HepG2 (cell line): ENCODE measurements around the gene ATRIP. TPM values are rescaled to one million over a fixed set of nuclear protein-coding genes. Genes with fewer than 3 reads are reported as not detected.

ENCODE experiments used
- BCL6 ChIP-seq: IDR thresholded peaks from 2 replicates; pipeline ENCODE4 v1.6.1; 2016; ENCODE audit warnings: missing genetic modification reagents, missing compliant biosample characterization
- HOXA5 ChIP-seq: sonication (generic); formaldehyde crosslinking; IDR thresholded peaks from 2 replicates; pipeline ENCODE4 v1.4.0; 2020; ENCODE audit warnings: missing genetic modification reagents
- JUNB ChIP-seq: sonication (generic); formaldehyde crosslinking; IDR thresholded peaks from 2 replicates; pipeline ENCODE4 v1.8.0; 2022; ENCODE audit warnings: missing genetic modification reagents, mild to moderate bottlenecking, borderline replicate concordance
- NKX3-1 ChIP-seq: sonication (generic); formaldehyde crosslinking; IDR thresholded peaks from 2 replicates; pipeline ENCODE4 v1.5.0; 2020; ENCODE audit warnings: missing genetic modification reagents
- RAD51 ChIP-seq: fragments of 450-650 bp; IDR thresholded peaks from 2 replicates; pipeline ENCODE4 v1.6.1; 2016; ENCODE audit warnings: borderline replicate concordance
- SMYD3 ChIP-seq: sonication (generic); formaldehyde crosslinking; IDR thresholded peaks from 2 replicates; pipeline ENCODE4 v1.8.1; 2023; ENCODE audit warnings: mild to moderate bottlenecking, missing genetic modification reagents
- ZBTB3 ChIP-seq: sonication (generic); formaldehyde crosslinking; IDR thresholded peaks from 2 replicates; pipeline ENCODE4 v1.4.0; 2020; ENCODE audit warnings: low read depth, mild to moderate bottlenecking, moderate library complexity, missing genetic modification reagents, borderline replicate concordance
- ZBTB33 ChIP-seq: sonication (generic); formaldehyde crosslinking; IDR thresholded peaks from 2 replicates; pipeline ENCODE4 v1.4.0; 2020; ENCODE audit warnings: missing genetic modification reagents
- ZBTB42 ChIP-seq: sonication (generic); formaldehyde crosslinking; IDR thresholded peaks from 2 replicates; pipeline ENCODE4 v1.5.0; 2020; ENCODE audit warnings: mild to moderate bottlenecking, missing genetic modification reagents
- ZNF333 ChIP-seq: sonication (generic); formaldehyde crosslinking; IDR thresholded peaks from 2 replicates; pipeline ENCODE4 v1.4.0; 2020; ENCODE audit warnings: mild to moderate bottlenecking, missing genetic modification reagents, borderline replicate concordance
- ZNF382 ChIP-seq: sonication (generic); formaldehyde crosslinking; IDR thresholded peaks from 2 replicates; pipeline ENCODE4 v1.5.0; 2020; ENCODE audit warnings: missing genetic modification reagents, mild to moderate bottlenecking, borderline replicate concordance
- ZNF468 ChIP-seq: sonication (generic); formaldehyde crosslinking; IDR thresholded peaks from 2 replicates; pipeline ENCODE4 v1.8.0; 2022; ENCODE audit warnings: mild to moderate bottlenecking, moderate library complexity, missing genetic modification reagents
- ZNF550 ChIP-seq: sonication (generic); formaldehyde crosslinking; IDR thresholded peaks from 2 replicates; pipeline ENCODE4 v1.4.0; 2020; ENCODE audit warnings: mild to moderate bottlenecking, missing genetic modification reagents, borderline replicate concordance
- ZNF552 ChIP-seq: sonication (generic); formaldehyde crosslinking; IDR thresholded peaks from 2 replicates; pipeline ENCODE4 v1.9.0; 2022; ENCODE audit warnings: missing genetic modification reagents, mild to moderate bottlenecking, borderline replicate concordance
- ZNF567 ChIP-seq: sonication (generic); formaldehyde crosslinking; IDR thresholded peaks from 2 replicates; pipeline ENCODE4 v1.8.1; 2023; ENCODE audit warnings: mild to moderate bottlenecking, missing genetic modification reagents, borderline replicate concordance
- ZNF768 ChIP-seq: sonication (generic); formaldehyde crosslinking; IDR thresholded peaks from 2 replicates; pipeline ENCODE4 v1.4.0; 2020; ENCODE audit warnings: missing genetic modification reagents
- ZNF839 ChIP-seq: sonication (generic); formaldehyde crosslinking; IDR thresholded peaks from 2 replicates; pipeline ENCODE4 v1.4.0; 2020; ENCODE audit warnings: missing genetic modification reagents, mild to moderate bottlenecking, borderline replicate concordance
- ZSCAN20 ChIP-seq: sonication (generic); formaldehyde crosslinking; IDR thresholded peaks from 2 replicates; pipeline ENCODE4 v1.4.0; 2020; ENCODE audit warnings: missing genetic modification reagents, mild to moderate bottlenecking, borderline replicate concordance
- ZSCAN22 ChIP-seq: sonication (generic); formaldehyde crosslinking; IDR thresholded peaks from 2 replicates; pipeline ENCODE4 v1.4.0; 2020; ENCODE audit warnings: mild to moderate bottlenecking, missing genetic modification reagents
- polyA plus RNA-seq, 8 experiments: library from polyadenylated mRNA; depleted of rRNA in 3 of 8; stranded (reverse) in 7 of 8; unstranded in 1 of 8; fragments of >200 nt; fragmentation: Illumina TruSeq in 4 of 8; extraction: Trizol in 4 of 8; gene quantifications; 2 replicates each; pipeline versions ENCODE4 v1.2.1 to v1.2.3, GENCODE V29; 2011 to 2016; ENCODE audit warnings: low read depth in 4 of 8, missing spikeins in 1 of 8, mixed read lengths in 1 of 8; ENCODE audit not compliant: insufficient read depth in 1 of 8
- total RNA-seq, 5 experiments: library from RNA; depleted of rRNA; stranded (reverse); fragments of >200 nt; fragmentation: Illumina TruSeq; extraction: Trizol; gene quantifications; 2 replicates each; pipeline ENCODE4 v1.2.3, GENCODE V29; 2016; ENCODE audit warnings: low read depth in 1 of 5
- TF ChIP-seq, protein P1 (sequence below): IDR thresholded peaks from 2 replicates; pipeline ENCODE4 v1.6.1; 2016; ENCODE audit warnings: missing compliant biosample characterization, missing genetic modification reagents, borderline replicate concordance
- TF ChIP-seq, protein P2 (sequence below): IDR thresholded peaks from 2 replicates; pipeline ENCODE4 v1.6.1; 2018; ENCODE audit warnings: missing genetic modification reagents, mild to moderate bottlenecking, missing compliant biosample characterization

The ATRIP gene
- total and polyA plus RNA-seq, 2 of the 13 experiments (the other 11 are each of a cell fraction or from before 2014, with no cell fraction given): 5.1 to 12.5 TPM

- TF ChIP-seq SMYD3 (no peak), ZSCAN22 (CRISPR knock-in tag) (no peak), ZNF468 (CRISPR knock-in tag) (no peak), BCL6 (CRISPR knock-in tag) (0 out of 2 replicates have a peak, but pooled peaks have one; percentile 18), ZBTB33 (CRISPR knock-in tag) (peak; percentile 89), ZNF333 (CRISPR knock-in tag) (no peak), ZNF550 (CRISPR knock-in tag) (no peak), ZNF567 (CRISPR knock-in tag) (0 out of 2 replicates have a peak, but pooled peaks have one; percentile 70), ZBTB42 (CRISPR knock-in tag) (no peak), ZSCAN20 (CRISPR knock-in tag) (no peak), ZNF768 (CRISPR knock-in tag) (no peak), ZNF552 (no peak), JUNB (no peak), ZNF382 (CRISPR knock-in tag) (no peak), RAD51 (no peak), NKX3-1 (no peak), ZBTB3 (CRISPR knock-in tag) (no peak), ZNF839 (CRISPR knock-in tag) (no peak), HOXA5 (CRISPR knock-in tag) (no peak)
- TF ChIP-seq, protein P1, sequence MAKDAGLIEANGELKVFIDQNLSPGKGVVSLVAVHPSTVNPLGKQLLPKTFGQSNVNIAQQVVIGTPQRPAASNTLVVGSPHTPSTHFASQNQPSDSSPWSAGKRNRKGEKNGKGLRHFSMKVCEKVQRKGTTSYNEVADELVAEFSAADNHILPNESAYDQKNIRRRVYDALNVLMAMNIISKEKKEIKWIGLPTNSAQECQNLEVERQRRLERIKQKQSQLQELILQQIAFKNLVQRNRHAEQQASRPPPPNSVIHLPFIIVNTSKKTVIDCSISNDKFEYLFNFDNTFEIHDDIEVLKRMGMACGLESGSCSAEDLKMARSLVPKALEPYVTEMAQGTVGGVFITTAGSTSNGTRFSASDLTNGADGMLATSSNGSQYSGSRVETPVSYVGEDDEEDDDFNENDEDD (CRISPR knock-in tag): no peak
- TF ChIP-seq, protein P2, sequence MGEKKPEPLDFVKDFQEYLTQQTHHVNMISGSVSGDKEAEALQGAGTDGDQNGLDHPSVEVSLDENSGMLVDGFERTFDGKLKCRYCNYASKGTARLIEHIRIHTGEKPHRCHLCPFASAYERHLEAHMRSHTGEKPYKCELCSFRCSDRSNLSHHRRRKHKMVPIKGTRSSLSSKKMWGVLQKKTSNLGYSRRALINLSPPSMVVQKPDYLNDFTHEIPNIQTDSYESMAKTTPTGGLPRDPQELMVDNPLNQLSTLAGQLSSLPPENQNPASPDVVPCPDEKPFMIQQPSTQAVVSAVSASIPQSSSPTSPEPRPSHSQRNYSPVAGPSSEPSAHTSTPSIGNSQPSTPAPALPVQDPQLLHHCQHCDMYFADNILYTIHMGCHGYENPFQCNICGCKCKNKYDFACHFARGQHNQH (CRISPR knock-in tag): peak; percentile 48
These were observed 19.2 kb downstream of the ATRIP start (continued) for GRCh38 chr3:48465531-48466378.
